GM04504 (cell line): ENCODE measurements around the gene IL17REL.
A peak's percentile ranks its signal among the peaks of the same experiment; 100 is the strongest.

Experiments used
- DNase-seq: peaks from one replicate; pipeline ENCODE4 v3.0.0-alpha.2; 2012; ENCODE audit warnings: low read depth

IL17REL gene

GRCh38 chr22:49966774-49967705 is 45.5 kb downstream of the IL17REL start:
- no peak for DNase-seq

GRCh38 chr22:49966041-49966773 is 46.4 kb downstream of the IL17REL start:
- DNase-seq, result no peak

DNA sequence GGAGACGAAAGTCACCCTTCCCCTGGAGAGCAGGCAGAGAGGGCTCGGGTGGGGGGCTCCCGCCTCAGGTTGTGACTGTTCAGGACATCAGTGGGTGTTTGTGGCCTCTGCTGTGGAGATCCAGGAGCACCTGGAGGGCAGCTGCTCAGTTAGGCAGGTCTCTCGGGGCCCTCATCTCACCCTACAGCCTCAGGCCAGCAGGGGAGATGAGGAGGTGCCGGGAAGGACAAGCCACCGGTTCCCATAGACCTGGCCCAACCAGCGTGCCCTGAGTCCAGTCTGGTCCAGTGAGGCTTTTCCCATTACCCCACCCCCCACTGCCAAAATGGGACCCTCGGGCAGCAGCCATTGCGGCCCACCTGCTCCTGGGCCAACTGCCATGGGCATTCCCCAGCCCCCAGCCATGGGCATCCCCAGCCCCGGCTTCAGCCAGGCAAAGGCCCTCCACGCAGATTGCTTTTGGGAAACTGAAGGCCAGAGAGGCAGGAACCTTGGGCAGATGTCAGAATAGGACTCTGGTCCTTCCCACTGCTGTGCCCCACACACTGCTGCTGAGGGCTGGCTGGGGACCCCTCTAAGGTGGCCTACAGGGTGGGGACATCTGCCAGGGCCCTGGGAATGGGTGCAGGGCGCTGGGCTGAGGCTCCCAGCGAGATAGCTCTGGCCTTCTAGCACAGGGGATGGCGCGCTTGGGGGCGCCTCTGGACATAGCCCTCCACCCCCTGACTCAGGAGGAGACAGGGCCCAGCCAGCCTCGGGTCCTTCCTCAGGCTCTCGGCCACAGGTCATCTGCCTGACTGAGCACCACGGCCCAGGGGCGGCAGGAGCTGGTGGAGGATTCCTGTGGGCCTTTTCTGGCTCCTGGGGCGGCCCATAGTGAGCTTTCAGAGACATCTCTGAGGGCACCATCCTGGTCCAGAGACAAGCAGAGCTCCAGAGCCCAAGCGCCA is 47.2 kb downstream of the IL17REL start:
- no peak for DNase-seq

- DNase-seq, result no peak
Observed at GRCh38 chr22:49964136-49965090, 48.2 kb downstream of the IL17REL start.

DNA sequence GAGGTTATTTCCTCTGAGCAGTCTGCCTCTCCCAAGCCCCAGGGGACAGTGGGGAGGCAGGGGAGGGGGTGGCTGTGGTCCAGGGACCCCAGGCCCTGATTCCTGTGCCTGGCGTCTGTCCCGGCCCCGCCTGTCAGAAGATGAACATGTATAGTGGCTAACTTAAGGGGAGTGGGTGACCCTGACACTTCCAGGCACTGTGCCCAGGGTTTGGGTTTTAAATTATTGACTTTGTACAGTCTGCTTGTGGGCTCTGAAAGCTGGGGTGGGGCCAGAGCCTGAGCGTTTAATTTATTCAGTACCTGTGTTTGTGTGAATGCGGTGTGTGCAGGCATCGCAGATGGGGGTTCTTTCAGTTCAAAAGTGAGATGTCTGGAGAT is 48.9 kb downstream of the IL17REL start:
- no peak for DNase-seq

DNA sequence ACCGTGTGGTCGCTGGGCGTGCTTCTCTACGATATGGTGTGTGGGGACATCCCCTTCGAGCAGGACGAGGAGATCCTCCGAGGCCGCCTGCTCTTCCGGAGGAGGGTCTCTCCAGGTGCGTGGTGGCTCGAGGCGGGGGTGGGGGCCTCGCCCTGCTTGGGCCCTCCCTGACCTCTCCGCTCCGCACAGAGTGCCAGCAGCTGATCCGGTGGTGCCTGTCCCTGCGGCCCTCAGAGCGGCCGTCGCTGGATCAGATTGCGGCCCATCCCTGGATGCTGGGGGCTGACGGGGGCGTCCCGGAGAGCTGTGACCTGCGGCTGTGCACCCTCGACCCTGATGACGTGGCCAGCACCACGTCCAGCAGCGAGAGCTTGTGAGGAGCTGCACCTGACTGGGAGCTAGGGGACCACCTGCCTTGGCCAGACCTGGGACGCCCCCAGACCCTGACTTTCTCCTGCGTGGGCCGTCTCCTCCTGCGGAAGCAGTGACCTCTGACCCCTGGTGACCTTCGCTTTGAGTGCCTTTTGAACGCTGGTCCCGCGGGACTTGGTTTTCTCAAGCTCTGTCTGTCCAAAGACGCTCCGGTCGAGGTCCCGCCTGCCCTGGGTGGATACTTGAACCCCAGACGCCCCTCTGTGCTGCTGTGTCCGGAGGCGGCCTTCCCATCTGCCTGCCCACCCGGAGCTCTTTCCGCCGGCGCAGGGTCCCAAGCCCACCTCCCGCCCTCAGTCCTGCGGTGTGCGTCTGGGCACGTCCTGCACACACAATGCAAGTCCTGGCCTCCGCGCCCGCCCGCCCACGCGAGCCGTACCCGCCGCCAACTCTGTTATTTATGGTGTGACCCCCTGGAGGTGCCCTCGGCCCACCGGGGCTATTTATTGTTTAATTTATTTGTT is 49.6 kb downstream of the IL17REL start:
- DNase-seq, result no peak

DNA sequence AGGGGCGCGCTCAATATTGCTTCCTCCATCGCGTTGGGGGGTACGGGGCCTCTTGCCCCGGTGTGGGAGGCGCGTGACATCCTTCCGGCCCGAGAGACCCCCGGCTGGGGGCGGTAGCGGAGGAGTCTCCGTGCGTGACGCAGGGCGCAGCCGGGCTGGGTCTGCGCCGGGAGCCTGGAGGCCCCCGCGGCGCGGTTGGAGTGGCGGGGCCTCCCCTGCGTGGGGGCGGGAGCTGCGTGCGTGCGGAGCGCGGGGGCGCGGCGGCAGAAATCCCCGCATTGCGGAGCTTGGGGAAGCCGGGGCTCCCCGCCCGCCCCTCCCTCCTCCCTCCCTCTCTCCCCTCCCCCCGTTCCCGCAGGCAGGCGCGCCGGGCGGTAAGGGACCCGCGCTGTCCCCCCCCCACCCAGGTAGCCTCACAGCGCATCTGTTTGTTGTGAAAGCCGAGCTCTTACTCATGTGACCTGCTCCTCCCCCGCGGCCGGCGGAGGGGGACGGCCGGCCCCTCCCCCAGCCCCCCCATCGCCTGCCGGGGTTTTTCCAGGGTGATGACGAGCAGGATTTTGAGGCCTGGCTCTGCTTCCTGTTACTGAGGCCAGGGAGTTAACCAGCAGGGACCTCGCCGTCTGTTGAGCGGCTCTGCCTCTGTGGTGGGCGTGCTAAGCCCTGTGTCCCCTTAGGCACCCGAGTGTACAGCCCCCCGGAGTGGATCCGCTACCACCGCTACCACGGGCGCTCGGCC is 50.4 kb downstream of the IL17REL start:
- DNase-seq, result peak; percentile 82

DNA sequence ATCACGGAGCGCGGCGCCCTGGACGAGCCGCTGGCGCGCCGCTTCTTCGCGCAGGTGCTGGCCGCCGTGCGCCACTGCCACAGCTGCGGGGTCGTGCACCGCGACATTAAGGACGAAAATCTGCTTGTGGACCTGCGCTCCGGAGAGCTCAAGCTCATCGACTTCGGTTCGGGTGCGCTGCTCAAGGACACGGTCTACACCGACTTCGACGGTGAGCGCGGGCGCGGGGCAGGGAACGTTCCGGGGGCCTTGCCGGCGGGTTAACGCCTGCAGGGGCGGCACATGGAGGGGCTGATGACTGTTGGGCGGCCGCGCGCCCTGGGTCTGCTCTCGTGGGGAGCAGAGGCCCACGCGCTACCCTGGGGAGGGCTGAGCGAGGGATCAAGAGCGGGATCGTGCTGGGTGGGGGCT is 51.0 kb downstream of the IL17REL start:
- DNase-seq, result no peak

GRCh38 chr22:49961005-49961600 is 51.5 kb downstream of the IL17REL start:
- no peak for DNase-seq

GRCh38 chr22:49960159-49961004 is 52.2 kb downstream of the IL17REL start, which contains the start of gene PIM3:
PIM3 (plus strand) TSS chr22:49960772; CDS start chr22:49960948, 176 bp downstream.
- DNase-seq, result peak; percentile 90

- DNase-seq, result no peak
Observed at GRCh38 chr22:49959782-49960158, 52.8 kb downstream of the IL17REL start.

GRCh38 chr22:49958931-49959781 is 53.4 kb downstream of the IL17REL start:
- no peak for DNase-seq

DNA sequence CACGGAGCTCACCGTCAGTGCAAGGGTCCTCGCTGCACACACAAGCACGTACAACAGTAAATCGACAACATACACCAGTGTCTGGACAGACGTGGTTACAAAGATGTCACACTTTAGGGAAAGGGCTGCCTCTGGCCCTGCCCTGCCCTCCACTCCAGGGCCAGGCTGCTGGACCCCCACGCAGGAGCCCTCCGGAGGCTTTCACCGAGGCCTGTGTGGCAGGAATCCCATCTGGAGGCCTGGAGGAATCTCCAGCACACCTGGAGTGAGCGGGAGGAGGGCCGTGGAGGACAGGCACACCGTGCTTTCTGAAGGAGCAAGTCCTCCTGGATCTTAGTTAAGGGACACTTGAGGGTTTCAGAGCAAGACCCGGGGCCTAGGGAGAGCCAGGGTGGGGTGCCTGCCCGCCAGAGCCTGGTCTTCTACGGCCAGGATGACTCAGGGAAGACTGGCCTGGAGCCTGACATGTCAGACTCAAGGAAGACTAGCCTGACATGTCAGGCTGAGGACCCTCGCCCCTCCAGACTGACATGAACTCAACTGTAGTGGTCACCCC is 54.1 kb downstream of the IL17REL start:
- DNase-seq, result no peak

DNA sequence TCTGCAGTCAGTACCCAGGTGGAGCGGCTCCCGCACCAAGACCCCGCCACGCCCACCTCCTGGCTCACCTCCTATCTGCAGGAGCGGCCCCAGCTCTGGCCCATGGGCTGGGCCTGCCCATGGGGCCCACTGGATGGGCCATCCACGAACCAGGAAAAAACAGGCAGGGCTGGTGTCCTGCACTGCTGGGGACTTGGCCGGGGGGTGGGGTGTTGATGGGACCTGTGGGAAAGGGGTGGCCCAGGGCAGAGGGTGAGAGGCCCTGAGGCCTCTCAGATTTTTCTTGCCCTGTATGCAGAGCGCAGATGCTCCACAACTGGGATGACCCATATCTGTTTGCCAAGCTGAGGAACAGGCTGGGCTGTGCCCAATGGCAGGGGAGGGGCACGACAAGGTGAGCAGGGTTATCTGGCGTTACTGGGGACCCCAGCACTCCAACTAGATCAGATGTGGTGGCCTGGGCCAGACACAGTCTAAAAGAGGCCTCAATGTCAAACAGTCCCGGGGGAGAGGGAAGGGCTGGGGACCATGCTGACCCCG is 54.7 kb downstream of the IL17REL start:
- no peak for DNase-seq

- no peak for DNase-seq
Observed at GRCh38 chr22:49956914-49957825, 55.4 kb downstream of the IL17REL start.
